ENCODE measurements around the gene INF2.
A peak's percentile ranks its signal among the peaks of the same experiment; 100 is the strongest.

Gene INF2

GRCh38 chr14:104754213-104754851 is 64.9 kb downstream of the INF2 start:
- H3K4me3 ChIP-seq (ENCODE audit: low read depth, low read length): peak overlapping the region; percentile 100
- H3K36me3 ChIP-seq (ENCODE audit: insufficient read depth, low read length): peaks cover 4% of the 10 kb centered on the region; the same call in 1 of the 2 replicates
- H3K27me3 ChIP-seq (ENCODE audit: insufficient read depth, low read length): no peaks in the 10 kb centered on the region
- H3K4me1 ChIP-seq (ENCODE audit: control insufficient read depth, insufficient read depth, low read length, unreplicated experiment): peaks cover 19% of the 10 kb centered on the region
- H3K27ac ChIP-seq (ENCODE audit: low read depth, low read length): no peak overlapping the region
- H2AFZ ChIP-seq (ENCODE audit: low read length, unreplicated experiment): no peak overlapping the region
- H3K79me2 ChIP-seq (ENCODE audit: control insufficient read depth, insufficient read depth, low read length, unreplicated experiment): peaks cover 57% of the 10 kb centered on the region

DNA sequence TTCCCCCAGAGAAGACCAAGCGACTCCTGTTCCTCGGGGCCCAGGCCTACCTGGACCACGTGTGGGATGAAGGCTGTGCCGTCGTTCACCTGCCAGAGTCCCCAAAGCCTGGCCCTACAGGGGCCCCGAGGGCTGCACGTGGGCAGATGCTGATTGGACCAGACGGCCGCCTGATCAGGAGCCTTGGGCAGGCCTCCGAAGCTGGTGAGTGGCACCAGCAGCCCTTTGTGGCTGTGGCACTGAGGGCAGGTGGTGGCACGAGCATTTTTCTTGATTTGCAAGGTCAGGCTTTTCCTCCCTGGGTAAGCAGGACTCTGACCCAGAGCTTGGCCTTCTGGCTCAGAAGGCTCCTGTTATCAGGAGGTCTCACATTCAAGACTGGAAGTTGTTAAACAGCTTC is 66.2 kb downstream of the INF2 start:
- H3K79me2 ChIP-seq (ENCODE audit: control insufficient read depth, insufficient read depth, low read length, unreplicated experiment): peaks cover 62% of the 10 kb centered on the region
- H3K27me3 ChIP-seq (ENCODE audit: insufficient read depth, low read length): no peaks in the 10 kb centered on the region
- H2AFZ ChIP-seq (ENCODE audit: low read length, unreplicated experiment): no peak overlapping the region
- H3K27ac ChIP-seq (ENCODE audit: low read depth, low read length): no peak overlapping the region
- peaks cover 8% of the 10 kb centered on the region for H3K4me1 ChIP-seq (ENCODE audit: control insufficient read depth, insufficient read depth, low read length, unreplicated experiment)
- peaks cover 6% of the 10 kb centered on the region; the same call in 1 of the 2 replicates for H3K36me3 ChIP-seq (ENCODE audit: insufficient read depth, low read length)
- H3K4me3 ChIP-seq (ENCODE audit: low read depth, low read length): no peak overlapping the region; the same call in 1 of the 2 replicates

DNA sequence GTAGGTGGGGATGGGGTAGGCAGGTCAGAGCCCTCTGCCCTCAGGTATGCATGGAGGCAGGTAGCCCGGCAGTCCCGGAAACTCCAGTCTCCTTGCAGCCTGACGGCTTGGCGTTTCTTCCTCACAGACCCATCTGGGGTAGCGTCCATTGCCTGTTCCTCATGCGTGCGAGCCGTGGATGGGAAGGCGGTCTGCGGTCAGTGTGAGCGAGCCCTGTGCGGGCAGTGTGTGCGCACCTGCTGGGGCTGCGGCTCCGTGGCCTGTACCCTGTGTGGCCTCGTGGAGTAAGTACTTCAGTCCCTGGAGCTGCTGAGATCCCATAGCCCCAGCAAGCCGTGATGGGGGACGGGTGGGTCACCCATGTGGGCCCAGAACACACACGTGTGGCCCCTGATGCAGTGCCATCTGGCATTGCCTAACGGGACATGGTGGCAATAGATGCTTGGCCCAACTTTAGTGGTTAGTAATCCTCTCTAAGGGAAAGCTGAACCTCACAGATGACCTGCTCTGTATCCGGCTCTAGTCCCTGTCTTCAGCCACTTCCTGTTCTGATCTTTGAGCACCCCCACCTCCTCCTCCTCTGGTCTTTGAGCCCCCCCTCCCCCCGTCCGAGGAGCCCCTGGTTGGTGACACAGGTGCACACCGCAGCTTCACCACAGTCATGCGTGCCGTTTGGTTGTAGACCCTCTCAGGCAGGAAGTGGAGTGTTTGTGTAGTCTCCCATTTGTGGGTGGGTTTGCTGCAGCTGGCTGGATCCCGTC is 67.2 kb downstream of the INF2 start:
- no peak overlapping the region for H3K27ac ChIP-seq (ENCODE audit: low read depth, low read length)
- H3K27me3 ChIP-seq (ENCODE audit: insufficient read depth, low read length): no peaks in the 10 kb centered on the region
- peaks cover 62% of the 10 kb centered on the region for H3K79me2 ChIP-seq (ENCODE audit: control insufficient read depth, insufficient read depth, low read length, unreplicated experiment)
- no peak overlapping the region for H2AFZ ChIP-seq (ENCODE audit: low read length, unreplicated experiment)
- no peak overlapping the region for H3K4me3 ChIP-seq (ENCODE audit: low read depth, low read length)
- peaks cover 9% of the 10 kb centered on the region; the same call in 1 of the 2 replicates for H3K36me3 ChIP-seq (ENCODE audit: insufficient read depth, low read length)
- H3K4me1 ChIP-seq (ENCODE audit: control insufficient read depth, insufficient read depth, low read length, unreplicated experiment): peaks cover 8% of the 10 kb centered on the region

DNA sequence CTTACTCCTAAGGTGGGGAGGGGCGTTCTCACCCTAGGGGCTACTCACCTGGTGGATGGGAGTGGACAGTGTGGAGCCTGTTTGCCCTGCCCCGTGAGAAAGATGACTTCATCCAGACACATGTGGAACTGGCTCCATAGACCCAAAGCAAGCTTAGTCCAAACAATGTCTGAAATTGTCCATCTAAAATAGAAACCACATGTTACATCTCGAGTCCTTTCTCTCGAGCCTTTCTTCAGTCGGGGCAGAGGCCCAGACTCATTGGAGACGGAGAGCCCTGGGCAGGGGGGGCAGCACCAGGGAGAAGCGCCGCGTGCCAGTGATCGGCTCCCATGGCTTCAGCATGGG is 67.8 kb downstream of the INF2 start:
- Histone ChIP-seq H3K36me3 (ENCODE audit: insufficient read depth, low read length) (peaks cover 13% of the 10 kb centered on the region; the same call in 1 of the 2 replicates), H3K79me2 (ENCODE audit: control insufficient read depth, insufficient read depth, low read length, unreplicated experiment) (peaks cover 62% of the 10 kb centered on the region), H2AFZ (ENCODE audit: low read length, unreplicated experiment) (no peak overlapping the region), H3K27ac (ENCODE audit: low read depth, low read length) (no peak overlapping the region), H3K4me3 (ENCODE audit: low read depth, low read length) (no peak overlapping the region), H3K4me1 (ENCODE audit: control insufficient read depth, insufficient read depth, low read length, unreplicated experiment) (peaks cover 8% of the 10 kb centered on the region), H3K27me3 (ENCODE audit: insufficient read depth, low read length) (no peaks in the 10 kb centered on the region)

DNA sequence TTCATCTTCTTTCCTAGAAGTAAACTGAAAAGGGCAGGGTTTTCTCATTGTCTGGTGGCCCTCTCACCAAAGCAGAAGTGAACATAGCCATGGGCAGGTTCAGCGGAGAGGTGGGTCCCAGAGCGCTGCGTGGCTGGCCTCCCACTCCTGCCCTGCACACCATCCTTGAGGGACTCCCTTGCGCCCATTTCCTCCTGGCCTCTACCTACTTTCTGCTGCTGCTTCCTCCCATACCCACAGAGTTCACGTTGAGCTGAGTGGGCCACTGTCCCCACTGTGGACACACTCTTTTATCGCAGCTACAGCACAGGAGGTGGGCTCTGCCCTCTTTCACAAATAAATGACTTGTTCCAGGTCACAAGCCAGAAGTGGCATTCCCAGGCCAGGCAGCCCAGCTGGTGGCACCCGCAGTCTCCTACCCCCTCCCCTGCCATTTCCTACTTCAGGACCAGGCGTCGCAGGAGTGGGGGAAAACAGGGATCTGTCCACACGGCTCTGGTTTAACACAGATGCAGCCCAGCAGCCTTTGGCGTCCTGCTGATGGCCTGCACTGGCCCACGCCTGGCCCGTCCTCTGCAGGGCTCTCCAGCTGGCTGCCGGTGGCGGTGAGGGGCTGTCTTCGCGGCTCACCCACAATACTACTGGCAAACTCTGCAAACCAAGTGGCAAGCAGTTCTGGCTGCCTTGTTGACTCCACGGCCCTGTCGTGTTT is 68.4 kb downstream of the INF2 start:
- Histone ChIP-seq H3K27me3 (ENCODE audit: insufficient read depth, low read length) (no peaks in the 10 kb centered on the region), H3K4me3 (ENCODE audit: low read depth, low read length) (no peak overlapping the region), H3K79me2 (ENCODE audit: control insufficient read depth, insufficient read depth, low read length, unreplicated experiment) (peaks cover 62% of the 10 kb centered on the region), H3K27ac (ENCODE audit: low read depth, low read length) (no peak overlapping the region), H3K36me3 (ENCODE audit: insufficient read depth, low read length) (peaks cover 15% of the 10 kb centered on the region; the same call in 1 of the 2 replicates), H2AFZ (ENCODE audit: low read length, unreplicated experiment) (no peak overlapping the region), H3K4me1 (ENCODE audit: control insufficient read depth, insufficient read depth, low read length, unreplicated experiment) (peaks cover 8% of the 10 kb centered on the region)

DNA sequence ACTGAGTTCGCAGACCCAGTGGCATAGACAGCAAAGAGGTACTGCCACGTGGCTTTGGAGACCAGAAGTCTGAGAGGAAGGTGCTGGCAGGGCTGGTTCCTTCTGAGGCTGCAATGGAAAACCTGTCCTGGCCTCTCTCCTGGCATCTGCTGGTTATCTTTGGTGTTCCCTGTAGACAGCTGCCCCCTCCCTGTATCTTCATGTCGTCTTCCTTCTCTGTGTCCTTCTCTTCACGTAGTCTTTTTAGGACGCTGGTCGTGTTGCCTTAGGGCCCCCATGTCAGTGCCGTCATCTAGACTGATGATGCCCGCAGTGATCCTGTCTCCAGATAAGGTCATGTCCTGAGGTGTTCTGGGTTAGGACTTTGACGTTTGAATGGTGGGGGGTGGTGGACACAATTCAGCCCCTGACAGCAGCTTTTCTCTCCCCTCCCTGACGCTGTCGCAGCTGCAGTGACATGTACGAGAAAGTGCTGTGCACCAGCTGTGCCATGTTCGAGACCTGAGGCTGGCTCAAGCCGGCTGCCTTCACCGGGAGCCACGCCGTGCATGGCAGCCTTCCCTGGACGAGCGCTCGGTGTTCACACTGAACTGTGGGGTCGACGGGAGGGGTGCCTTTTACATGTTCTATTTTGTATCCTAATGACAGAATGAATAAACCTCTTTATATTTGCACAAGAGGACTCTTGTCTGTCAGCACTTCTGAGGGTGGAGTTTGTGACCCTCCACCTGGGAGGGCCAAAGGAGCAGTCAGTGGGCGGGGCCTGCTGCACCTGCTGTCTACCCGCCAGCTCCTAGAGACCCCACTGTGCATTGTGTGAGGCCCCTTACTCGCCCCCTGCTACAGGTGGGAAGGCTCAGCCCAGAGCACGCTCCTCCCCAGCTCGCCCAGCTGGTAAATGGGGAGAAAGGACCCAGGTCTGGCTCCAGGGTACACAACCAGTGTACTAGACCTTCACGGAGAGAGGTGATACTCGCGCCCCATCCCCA is 69.9 kb downstream of the INF2 start:
- no peak overlapping the region for H3K27ac ChIP-seq (ENCODE audit: low read depth, low read length)
- no peaks in the 10 kb centered on the region for H3K27me3 ChIP-seq (ENCODE audit: insufficient read depth, low read length)
- peaks cover 15% of the 10 kb centered on the region; the same call in 1 of the 2 replicates for H3K36me3 ChIP-seq (ENCODE audit: insufficient read depth, low read length)
- no peak overlapping the region for H3K4me3 ChIP-seq (ENCODE audit: low read depth, low read length)
- H3K4me1 ChIP-seq (ENCODE audit: control insufficient read depth, insufficient read depth, low read length, unreplicated experiment): peaks cover 4% of the 10 kb centered on the region
- peaks cover 48% of the 10 kb centered on the region for H3K79me2 ChIP-seq (ENCODE audit: control insufficient read depth, insufficient read depth, low read length, unreplicated experiment)
- no peak overlapping the region for H2AFZ ChIP-seq (ENCODE audit: low read length, unreplicated experiment)

DNA sequence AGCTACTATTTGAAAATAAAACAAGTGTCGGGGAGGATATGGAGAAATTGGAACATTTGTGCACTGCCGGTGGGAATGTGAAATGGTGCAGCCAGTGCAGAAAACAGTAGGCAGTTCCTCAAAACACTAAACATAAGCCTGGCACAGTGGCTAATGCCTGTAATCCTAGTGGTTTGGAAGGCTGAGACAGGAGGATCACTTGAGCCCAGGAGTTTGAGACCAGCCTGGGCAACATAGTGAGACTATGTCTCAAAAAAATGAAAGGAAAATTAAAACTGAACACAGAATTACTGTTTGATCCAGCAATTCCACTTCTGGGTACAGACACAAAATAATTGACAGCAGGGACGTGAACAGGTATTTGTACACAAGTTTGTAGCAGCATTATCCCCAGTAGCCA is 76.1 kb downstream of the INF2 start:
- Histone ChIP-seq H3K27ac (ENCODE audit: low read depth, low read length) (no peak overlapping the region), H3K27me3 (ENCODE audit: insufficient read depth, low read length) (no peaks in the 10 kb centered on the region), H3K4me3 (ENCODE audit: low read depth, low read length) (no peak overlapping the region), H3K4me1 (ENCODE audit: control insufficient read depth, insufficient read depth, low read length, unreplicated experiment) (peaks cover 5% of the 10 kb centered on the region), H2AFZ (ENCODE audit: low read length, unreplicated experiment) (no peak overlapping the region), H3K36me3 (ENCODE audit: insufficient read depth, low read length) (peaks cover 13% of the 10 kb centered on the region; the same call in 1 of the 2 replicates), H3K79me2 (ENCODE audit: control insufficient read depth, insufficient read depth, low read length, unreplicated experiment) (no peaks in the 10 kb centered on the region)

- H2AFZ ChIP-seq (ENCODE audit: low read length, unreplicated experiment): no peak overlapping the region
- H3K4me3 ChIP-seq (ENCODE audit: low read depth, low read length): no peak overlapping the region
- no peaks in the 10 kb centered on the region for H3K79me2 ChIP-seq (ENCODE audit: control insufficient read depth, insufficient read depth, low read length, unreplicated experiment)
- H3K4me1 ChIP-seq (ENCODE audit: control insufficient read depth, insufficient read depth, low read length, unreplicated experiment): peaks cover 5% of the 10 kb centered on the region
- H3K27ac ChIP-seq (ENCODE audit: low read depth, low read length): no peak overlapping the region
- H3K27me3 ChIP-seq (ENCODE audit: insufficient read depth, low read length): no peaks in the 10 kb centered on the region
- peaks cover 21% of the 10 kb centered on the region; the same call in 1 of the 2 replicates for H3K36me3 ChIP-seq (ENCODE audit: insufficient read depth, low read length)
Observed at GRCh38 chr14:104766256-104766862, 76.9 kb downstream of the INF2 start.

DNA sequence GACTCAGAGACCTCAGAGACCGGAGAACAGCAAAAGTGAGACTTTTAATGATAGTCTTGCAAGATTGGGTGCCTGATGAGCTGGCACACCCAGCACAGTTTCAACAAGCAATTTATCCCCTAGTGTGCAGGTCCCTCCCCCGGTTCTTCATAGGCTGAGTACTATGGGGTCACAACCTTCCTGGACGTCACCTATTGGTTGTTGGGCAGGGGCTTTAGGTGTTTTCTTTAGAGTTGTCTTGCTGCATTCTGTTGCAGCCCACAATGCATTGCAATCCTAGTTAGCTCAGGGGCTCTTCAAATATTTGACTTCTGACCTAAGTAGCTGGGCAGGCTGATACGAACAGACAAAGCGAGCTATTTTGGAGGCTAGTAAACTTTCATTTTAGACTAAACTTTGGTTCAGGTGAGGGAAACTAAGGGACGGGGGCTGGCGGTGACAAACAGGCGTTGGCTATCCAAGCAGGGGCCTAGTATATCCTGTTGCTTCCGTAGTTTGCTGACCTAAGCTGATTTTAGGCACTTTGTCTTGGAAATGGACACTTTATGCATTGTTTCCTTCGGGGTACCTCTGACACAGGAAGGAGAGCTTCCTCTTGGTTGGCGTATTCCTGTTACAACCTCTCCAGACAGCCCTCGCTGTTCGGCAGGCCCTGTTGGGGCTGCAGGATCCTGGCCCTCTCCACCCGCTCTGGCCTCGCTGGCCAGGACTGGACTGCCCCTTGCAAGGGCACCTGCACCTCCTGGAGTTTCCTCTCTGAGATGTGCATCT is 77.6 kb downstream of the INF2 start:
- no peak overlapping the region for H3K4me3 ChIP-seq (ENCODE audit: low read depth, low read length)
- no peak overlapping the region for H3K27ac ChIP-seq (ENCODE audit: low read depth, low read length)
- no peaks in the 10 kb centered on the region for H3K79me2 ChIP-seq (ENCODE audit: control insufficient read depth, insufficient read depth, low read length, unreplicated experiment)

More for the DNA sequence above, 77.6 kb downstream of the INF2 start:
- Histone ChIP-seq H3K36me3 (ENCODE audit: insufficient read depth, low read length) (peaks cover 24% of the 10 kb centered on the region; the same call in 1 of the 2 replicates), H3K27me3 (ENCODE audit: insufficient read depth, low read length) (no peaks in the 10 kb centered on the region), H2AFZ (ENCODE audit: low read length, unreplicated experiment) (no peak overlapping the region), H3K4me1 (ENCODE audit: control insufficient read depth, insufficient read depth, low read length, unreplicated experiment) (peaks cover 5% of the 10 kb centered on the region)

All from ACC112 (cell line).